8988T (cell line): ENCODE results near the gene MSGN1.

Experiments used
- DNase-seq: peaks from one replicate; pipeline ENCODE4 v3.0.0; 2011

MSGN1 gene

GRCh38 chr2:17850151-17850550 lies 33.9 kb downstream of the MSGN1 start:
- DNase-seq, result no peak

- no peak for DNase-seq
These were observed 35.7 kb downstream of the MSGN1 start for GRCh38 chr2:17851731-17852585.

GRCh38 chr2:17853799-17854198 lies 37.5 kb downstream of the MSGN1 start:
- DNase-seq, result no peak

- DNase-seq, result no peak
These were observed 40.8 kb downstream of the MSGN1 start for GRCh38 chr2:17857021-17857420.

- no peak for DNase-seq
These were observed 41.8 kb downstream of the MSGN1 start for GRCh38 chr2:17858064-17858463.

GRCh38 chr2:17863539-17863938 lies 47.3 kb downstream of the MSGN1 start:
- no peak for DNase-seq

GRCh38 chr2:17864676-17865075 lies 48.4 kb downstream of the MSGN1 start:
- no peak for DNase-seq

DNA sequence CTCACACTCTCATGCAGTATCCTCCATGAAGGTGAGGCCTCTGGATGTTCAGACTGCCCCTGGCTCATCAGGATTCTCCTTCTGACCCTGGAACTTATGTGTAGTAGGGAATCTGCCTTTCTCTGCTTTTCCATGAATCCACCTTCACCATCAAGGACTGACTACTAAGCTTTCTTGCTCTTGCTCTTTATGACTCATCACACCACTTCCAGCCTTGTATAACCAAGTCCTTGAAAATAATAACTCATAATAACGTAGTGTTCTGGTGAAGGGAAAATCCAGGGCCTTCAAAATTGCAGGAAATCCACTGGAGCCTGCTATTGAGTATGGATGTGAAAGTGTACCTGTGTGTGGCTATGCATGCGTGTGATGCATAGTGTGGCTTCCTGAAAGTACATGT lies 50.9 kb downstream of the MSGN1 start:
- no peak for DNase-seq
